ENCODE results near the gene PPP1R12B.
"Not testable (repeated sequence)": the region's sequence is repeated elsewhere in the genome, so short reads cannot be mapped to it uniquely, and the experiment has no call there.

PPP1R12B gene

DNA sequence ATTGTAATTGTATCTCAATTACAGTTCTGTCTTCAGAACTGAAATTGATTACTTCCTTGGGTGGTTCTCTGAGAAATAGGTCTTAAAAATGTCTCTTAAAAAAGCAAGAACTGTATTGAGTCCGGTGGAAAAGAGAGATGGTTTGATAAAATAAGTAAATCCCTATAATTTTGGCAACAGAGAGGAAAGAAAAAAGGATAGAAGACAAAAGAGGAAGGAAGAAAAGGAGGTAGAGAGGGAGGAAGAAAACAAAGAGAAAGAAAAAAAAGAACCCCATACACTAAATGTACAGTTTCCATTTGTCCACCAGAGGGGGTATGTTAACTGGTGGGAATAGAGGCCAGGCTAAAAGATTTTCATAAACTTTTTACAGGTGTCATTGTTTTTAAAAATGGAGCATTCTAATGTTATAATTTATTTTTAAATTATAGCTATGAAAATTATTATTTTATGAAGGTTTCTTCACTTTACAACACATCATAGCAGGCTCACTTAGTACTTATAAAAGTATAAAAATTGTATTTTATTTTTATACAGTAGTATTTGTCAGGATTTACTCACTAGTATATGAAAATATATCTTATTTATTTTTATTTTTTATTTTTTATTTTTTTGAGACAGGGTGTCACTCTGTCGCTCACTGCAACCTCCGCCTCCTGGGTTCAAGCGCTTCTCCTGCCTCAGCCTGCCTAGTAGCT lies 4.7 kb upstream of the PPP1R12B start:
- no peak for DNase-seq (ENCODE audit: low read depth in 2 of 2)

DNA sequence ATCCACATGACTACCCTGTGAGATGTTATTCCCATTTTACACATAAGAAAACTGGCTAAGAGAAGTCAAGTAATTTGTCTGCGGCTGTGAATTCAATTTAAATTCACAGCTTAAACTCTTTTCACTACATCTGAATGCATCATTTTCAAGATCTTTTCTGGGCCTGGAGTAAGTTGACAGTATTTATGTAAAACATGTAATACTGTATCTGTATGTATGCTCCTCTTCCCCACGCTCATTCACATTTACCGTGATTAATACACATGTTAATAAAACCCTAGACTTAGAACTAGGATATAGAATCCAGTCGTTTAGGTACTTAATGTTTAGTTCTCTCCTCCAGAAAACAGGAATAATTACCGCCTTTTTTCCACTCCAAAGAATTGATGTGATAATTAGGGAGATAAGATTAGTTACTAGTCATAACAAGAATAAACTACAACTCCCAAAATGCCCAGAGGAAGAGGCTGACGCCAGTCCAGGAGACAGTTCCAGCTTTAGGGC lies 442 bp upstream of the PPP1R12B start:
- DNase-seq (ENCODE audit: low read depth in 2 of 2) = no peak

GRCh38 chr1:202349206-202349928 lies 868 bp downstream of the PPP1R12B start:
- DNase-seq (ENCODE audit: low read depth in 2 of 2) = no peak

DNA sequence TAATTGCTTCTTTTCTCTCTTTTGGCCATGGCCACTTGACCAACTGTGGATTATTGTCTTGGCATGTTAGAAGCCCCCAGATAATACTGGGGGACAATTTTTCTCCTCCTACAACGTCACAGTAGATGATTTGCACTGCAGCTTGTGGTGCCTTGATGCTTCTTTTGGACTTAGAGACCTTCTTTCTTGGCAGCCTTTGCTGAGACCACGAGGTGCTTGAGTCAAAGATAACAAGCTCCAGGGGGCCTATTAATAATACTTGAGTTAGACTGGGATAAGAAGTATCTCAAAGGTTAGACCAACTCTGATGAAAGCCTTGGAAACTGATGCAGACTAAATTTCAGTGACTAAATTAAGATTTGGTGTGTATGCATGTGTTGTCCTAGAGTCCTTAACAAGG lies 3.2 kb downstream of the PPP1R12B start:
- no peak for DNase-seq (ENCODE audit: low read depth in 2 of 2)

DNA sequence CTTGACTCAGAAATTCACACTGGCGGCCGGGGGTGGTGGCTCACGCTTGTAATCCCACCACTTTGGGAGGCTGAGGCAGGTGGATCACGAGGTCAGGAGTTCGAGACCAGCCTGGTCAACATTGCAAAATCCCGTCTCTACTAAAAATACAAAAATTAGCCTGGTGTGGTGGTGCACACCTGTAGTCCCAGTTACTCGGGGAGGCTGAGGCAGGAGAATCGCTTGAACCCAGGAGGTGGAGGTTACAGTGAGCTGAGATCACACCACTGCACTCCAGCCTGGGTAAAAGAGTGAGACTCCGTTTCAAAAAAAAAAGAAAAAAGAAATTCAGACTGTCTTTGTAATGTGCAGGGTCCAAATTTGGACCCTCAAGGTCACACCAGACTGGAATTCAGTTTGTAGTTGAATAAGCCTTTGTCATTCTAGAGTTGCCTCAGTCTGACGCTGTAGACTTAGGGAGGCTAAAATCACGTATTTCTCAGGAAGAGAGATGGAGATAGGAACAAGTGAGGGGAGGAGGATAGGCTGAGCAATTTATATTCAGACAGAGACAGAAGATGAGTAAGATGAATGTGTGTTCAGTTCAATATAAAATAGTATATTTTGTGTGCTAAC lies 4.2 kb downstream of the PPP1R12B start:
- not testable (repeated sequence) for DNase-seq (ENCODE audit: low read depth in 2 of 2)

GRCh38 chr1:202355944-202356553 lies 7.5 kb downstream of the PPP1R12B start:
- no peak for DNase-seq (ENCODE audit: low read depth in 2 of 2)

GRCh38 chr1:202357506-202357905 lies 9.0 kb downstream of the PPP1R12B start:
- no peak for DNase-seq (ENCODE audit: low read depth in 2 of 2)

DNA sequence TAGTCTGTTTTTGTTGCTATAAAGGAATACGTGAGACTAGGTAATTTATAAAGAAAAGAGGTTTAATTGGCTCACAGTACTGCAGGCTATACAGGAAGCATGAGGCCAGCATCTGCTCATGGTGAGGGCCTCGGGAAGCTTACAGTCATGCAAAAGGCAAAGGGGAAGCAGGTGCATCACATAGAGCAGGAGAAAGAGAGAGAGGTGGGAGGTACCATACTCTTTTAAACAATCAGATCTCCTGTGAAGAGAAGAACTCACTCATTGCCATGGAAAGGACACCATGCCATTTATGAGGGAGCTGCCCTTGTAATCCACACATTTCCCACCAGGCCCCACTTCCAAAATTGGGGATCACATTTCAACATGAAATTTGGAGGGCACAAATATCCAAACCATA lies 12.7 kb downstream of the PPP1R12B start:
- DNase-seq (ENCODE audit: low read depth in 2 of 2) = no peak

- DNase-seq (ENCODE audit: low read depth in 2 of 2) = no peak
These were observed 13.2 kb downstream of the PPP1R12B start for GRCh38 chr1:202361701-202362100.

DNA sequence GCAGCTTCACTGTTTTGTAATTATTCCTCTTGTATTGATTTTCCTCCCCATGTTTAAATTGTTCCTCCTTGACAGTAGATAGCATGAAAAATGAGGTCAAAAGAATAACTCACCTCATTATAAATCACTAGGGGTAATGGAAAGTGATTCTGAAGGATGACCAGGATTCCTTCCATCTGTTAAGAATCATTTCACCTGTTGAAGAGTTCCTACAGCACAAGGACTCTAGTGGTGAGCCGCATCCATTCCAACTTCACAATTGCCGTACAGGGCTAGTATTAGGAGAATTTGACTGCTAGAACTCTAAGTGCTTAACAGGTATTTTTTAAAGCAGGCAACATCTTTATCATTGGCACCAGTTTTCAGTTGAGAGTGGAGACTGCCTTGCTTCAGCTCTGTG lies 13.7 kb downstream of the PPP1R12B start:
- no peak for DNase-seq (ENCODE audit: low read depth in 2 of 2)

DNA sequence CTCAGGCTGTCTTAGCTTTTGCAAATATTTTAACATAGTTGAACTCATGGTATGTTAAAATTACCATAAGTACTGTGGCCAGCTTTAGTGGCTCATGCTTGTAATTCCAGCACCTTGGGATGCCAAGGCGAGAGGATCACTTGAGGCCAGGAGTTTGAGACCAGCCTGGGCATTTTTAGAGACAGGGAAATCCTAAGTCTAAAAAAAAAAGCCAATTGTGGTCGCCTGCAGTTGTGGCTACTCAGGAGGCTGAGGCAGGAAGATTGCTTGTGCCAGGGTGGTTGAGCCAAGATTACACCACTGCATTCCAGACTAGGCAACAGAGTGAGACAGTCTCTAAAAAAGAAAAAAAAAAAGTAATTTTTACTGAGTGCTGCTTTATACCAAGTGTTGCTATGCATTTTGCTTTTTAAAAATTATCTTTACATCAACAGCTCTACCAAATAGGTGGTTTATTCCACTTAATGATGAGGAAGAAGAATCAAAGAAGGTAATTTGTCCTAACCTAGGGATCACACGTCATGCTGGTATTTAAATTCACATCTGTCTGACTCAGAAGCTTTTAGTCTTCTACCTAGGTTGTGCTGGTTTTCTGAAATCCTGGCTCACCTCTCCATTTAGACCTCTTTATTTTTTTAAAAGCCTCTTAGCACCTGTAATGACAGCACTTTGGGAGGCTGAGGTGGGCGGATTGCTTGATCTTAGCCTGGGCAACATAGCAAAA lies 16.8 kb downstream of the PPP1R12B start:
- no peak for DNase-seq (ENCODE audit: low read depth in 2 of 2)

DNA sequence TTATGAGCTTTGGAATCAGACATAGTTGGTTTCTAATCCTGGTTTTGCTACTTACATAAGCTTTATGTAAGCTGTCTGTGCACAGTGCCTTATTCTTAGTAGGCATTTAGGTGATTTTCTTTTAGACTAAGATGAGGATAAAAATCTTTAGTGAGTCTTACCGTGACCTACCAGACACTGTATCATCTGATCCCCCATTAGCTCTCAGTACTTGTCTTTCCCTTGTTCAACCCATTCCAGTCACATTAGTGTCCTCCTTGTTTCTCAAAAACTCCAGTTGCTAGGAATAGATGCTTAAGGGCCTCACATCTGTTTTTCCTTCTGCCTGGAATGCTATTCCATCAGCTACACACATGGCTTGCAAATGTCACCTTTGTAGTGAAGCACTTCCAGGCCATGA lies 18.8 kb downstream of the PPP1R12B start:
- DNase-seq (ENCODE audit: low read depth in 2 of 2) = no peak

GRCh38 chr1:202370906-202371305 lies 22.4 kb downstream of the PPP1R12B start:
- not testable (repeated sequence) for DNase-seq (ENCODE audit: low read depth in 2 of 2)

GRCh38 chr1:202374099-202374498 lies 25.6 kb downstream of the PPP1R12B start:
- DNase-seq (ENCODE audit: low read depth in 2 of 2) = no peak

- DNase-seq (ENCODE audit: low read depth in 2 of 2) = not testable (repeated sequence)
These were observed 26.7 kb downstream of the PPP1R12B start for GRCh38 chr1:202375175-202375574.

GRCh38 chr1:202376247-202376646 lies 27.7 kb downstream of the PPP1R12B start:
- DNase-seq (ENCODE audit: low read depth in 2 of 2) = no peak

- peak in 1 of 2 donors; percentile 1 for DNase-seq (ENCODE audit: low read depth in 2 of 2)
These were observed 31.5 kb downstream of the PPP1R12B start for GRCh38 chr1:202379884-202380529.

DNA sequence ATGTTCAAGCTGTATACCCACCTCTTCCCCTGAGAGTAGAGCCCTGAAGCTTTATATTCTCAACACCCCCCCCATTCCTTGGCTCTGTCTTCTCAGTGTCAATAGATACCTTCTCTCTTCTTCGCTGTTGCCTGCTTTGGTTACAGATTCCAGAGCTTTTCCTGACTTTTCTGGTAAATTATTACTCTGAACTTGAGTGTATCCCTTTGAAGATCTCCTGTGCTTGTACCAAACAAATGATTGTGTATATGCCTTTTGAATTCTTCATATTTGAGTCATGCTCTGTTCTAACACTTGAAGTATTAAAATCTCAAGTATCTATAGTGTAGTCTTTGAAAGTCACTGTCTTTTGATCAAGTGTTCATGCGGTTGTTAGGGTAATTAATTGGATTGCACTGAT lies 32.0 kb downstream of the PPP1R12B start:
- DNase-seq (ENCODE audit: low read depth in 2 of 2) = not testable (repeated sequence)

- not testable (repeated sequence) for DNase-seq (ENCODE audit: low read depth in 2 of 2)
These were observed 33.4 kb downstream of the PPP1R12B start for GRCh38 chr1:202381867-202382266.

- not testable (repeated sequence) for DNase-seq (ENCODE audit: low read depth in 2 of 2)
These were observed 47.3 kb downstream of the PPP1R12B start for GRCh38 chr1:202395831-202396230.

- DNase-seq (ENCODE audit: low read depth in 2 of 2) = no peak
These were observed 48.8 kb downstream of the PPP1R12B start for GRCh38 chr1:202397256-202397655.
